Measurements from ENCODE around the gene LDAF1. TPM values are rescaled to one million over a fixed set of nuclear protein-coding genes. Genes with fewer than 3 reads are reported as not detected.

The LDAF1 gene
- total and polyA plus RNA-seq, 2 experiments from 2014 or later: 30.4 to 34.5 TPM

GRCh38 chr16:21197112-21197511 lies 38.6 kb downstream of the LDAF1 start:
- H3K9me3 ChIP-seq (ENCODE audit: low read depth): no peaks in the 10 kb centered on the region
- H2AFZ ChIP-seq: no peak overlapping the region
- 32 to 48% methylated on average over 1 of the region's 1 CpG for WGBS, 2 experiments (ENCODE audit: low coverage in 1 of 2, low lambda C conversion rate in 2 of 2, missing lambda C conversion rate in 2 of 2)
- peaks cover 9% of the 10 kb centered on the region; the same call in 1 of the 2 replicates for H3K4me1 ChIP-seq (ENCODE audit: insufficient read depth)
- H3K4me2 ChIP-seq (ENCODE audit: unreplicated experiment): no peak overlapping the region
- H3K9ac ChIP-seq: no peak overlapping the region
- no peaks in the 10 kb centered on the region for H3K9me2 ChIP-seq (ENCODE audit: insufficient read depth)
- in situ Hi-C loops (cut with MboI): loop anchor here (25.0 kb wide), 1 partner anchor 1115 kb away; no protein-coding TSS in a partner anchor
- H3K4me3 ChIP-seq: no peak overlapping the region
- no peaks in the 10 kb centered on the region for H3K79me2 ChIP-seq (ENCODE audit: insufficient read depth)
- TF ChIP-seq EZH2phosphoT487 (IDR thresholded peaks at IDR 0.05; ENCODE audit: insufficient read depth, low read depth) (no peak), EZH2 (IDR thresholded peaks at IDR 0.05; ENCODE audit: insufficient read depth, poor library complexity, severe bottlenecking) (no peak)
- DNase-seq: no peak
- H3K27ac ChIP-seq: no peak overlapping the region
- H3F3A ChIP-seq (ENCODE audit: insufficient read depth): peaks cover 17% of the 10 kb centered on the region
- H4K20me1 ChIP-seq (ENCODE audit: insufficient read depth): no peaks in the 10 kb centered on the region
- no peaks in the 10 kb centered on the region for H3K36me3 ChIP-seq (ENCODE audit: low read depth)
- peaks cover 44% of the 10 kb centered on the region for H3K27me3 ChIP-seq (replicated peaks; ENCODE audit: insufficient read depth)

DNA sequence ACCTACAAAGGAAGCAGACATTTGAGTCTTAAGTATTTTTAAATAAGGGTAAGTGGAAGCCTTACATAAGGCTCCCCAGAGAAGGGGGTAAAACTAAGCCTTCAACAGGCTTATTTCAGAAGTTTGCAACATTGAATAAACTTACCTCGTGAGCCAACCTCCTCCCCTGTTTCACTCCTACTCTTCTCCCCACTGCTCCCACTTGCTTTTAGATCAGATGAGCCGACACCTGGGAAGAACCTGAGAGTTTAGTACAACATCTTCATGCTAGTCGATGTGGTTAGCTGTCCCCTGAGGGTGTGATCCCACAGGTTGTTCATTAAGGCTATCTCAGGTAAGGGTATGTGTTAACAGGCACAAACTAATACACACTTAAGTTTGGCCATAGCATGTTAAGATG lies 39.1 kb downstream of the LDAF1 start:
- in situ Hi-C loops (cut with MboI): loop anchor here (25.0 kb wide), 1 partner anchor 1115 kb away; no protein-coding TSS in a partner anchor
- no peak for DNase-seq
- peaks cover 49% of the 10 kb centered on the region for H3K27me3 ChIP-seq (replicated peaks; ENCODE audit: insufficient read depth)
- no peaks in the 10 kb centered on the region for H3K36me3 ChIP-seq (ENCODE audit: low read depth)
- TF ChIP-seq EZH2phosphoT487 (IDR thresholded peaks at IDR 0.05; ENCODE audit: insufficient read depth, low read depth) (no peak), EZH2 (IDR thresholded peaks at IDR 0.05; ENCODE audit: insufficient read depth, poor library complexity, severe bottlenecking) (no peak)
- H3K4me3 ChIP-seq: no peak overlapping the region
- H3K9me2 ChIP-seq (ENCODE audit: insufficient read depth): no peaks in the 10 kb centered on the region
- H4K20me1 ChIP-seq (ENCODE audit: insufficient read depth): no peaks in the 10 kb centered on the region
- peaks cover 9% of the 10 kb centered on the region; the same call in 1 of the 2 replicates for H3K4me1 ChIP-seq (ENCODE audit: insufficient read depth)
- H3K9ac ChIP-seq: no peak overlapping the region
- H3K79me2 ChIP-seq (ENCODE audit: insufficient read depth): no peaks in the 10 kb centered on the region
- no peak overlapping the region for H3K27ac ChIP-seq
- peaks cover 17% of the 10 kb centered on the region for H3F3A ChIP-seq (ENCODE audit: insufficient read depth)
- WGBS, 2 experiments (ENCODE audit: low coverage in 1 of 2, low lambda C conversion rate in 2 of 2, missing lambda C conversion rate in 2 of 2): 43 to 50% methylated on average over 3 of the region's 3 CpGs
- no peak overlapping the region for H3K4me2 ChIP-seq (ENCODE audit: unreplicated experiment)
- no peak overlapping the region for H2AFZ ChIP-seq
- no peaks in the 10 kb centered on the region for H3K9me3 ChIP-seq (ENCODE audit: low read depth)

DNA sequence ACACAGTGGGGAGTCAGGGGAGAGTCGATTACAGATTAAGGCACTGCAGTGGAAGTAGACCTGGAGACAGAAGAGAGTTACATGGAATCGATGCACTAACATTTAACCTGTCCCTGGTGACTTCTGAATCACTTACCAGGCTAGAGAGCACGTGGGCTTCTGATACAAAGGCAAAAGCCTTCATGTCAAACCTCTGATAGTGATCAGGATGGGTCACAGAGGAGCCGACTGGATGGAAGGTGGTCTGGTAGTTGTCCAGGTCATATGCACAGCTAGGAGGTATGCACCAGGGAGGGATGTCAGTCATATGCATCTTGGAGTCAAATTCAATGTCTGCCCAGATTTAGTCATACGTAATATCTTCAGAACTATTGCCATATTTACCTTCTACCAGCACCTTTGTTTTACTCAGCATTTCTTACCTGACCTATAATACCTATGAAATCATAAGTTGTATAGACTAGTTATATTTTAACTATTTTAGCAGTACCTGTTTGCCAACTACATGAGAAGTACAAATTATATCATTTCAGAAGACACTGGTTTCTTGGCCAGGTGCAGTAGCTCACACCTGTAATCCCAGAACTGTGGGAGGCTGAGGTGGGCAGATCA lies 41.2 kb downstream of the LDAF1 start:
- TF ChIP-seq EZH2phosphoT487 (IDR thresholded peaks at IDR 0.05; ENCODE audit: insufficient read depth, low read depth) (no peak), EZH2 (IDR thresholded peaks at IDR 0.05; ENCODE audit: insufficient read depth, poor library complexity, severe bottlenecking) (no peak)
- Histone ChIP-seq H3K9me2 (ENCODE audit: insufficient read depth) (no peaks in the 10 kb centered on the region), H3K4me1 (ENCODE audit: insufficient read depth) (peaks cover 6% of the 10 kb centered on the region; the same call in 1 of the 2 replicates), H3K4me3 (no peak overlapping the region), H3F3A (ENCODE audit: insufficient read depth) (peaks cover 12% of the 10 kb centered on the region), H3K36me3 (ENCODE audit: low read depth) (no peaks in the 10 kb centered on the region), H3K27me3 (replicated peaks; ENCODE audit: insufficient read depth) (peaks cover 56% of the 10 kb centered on the region), H3K79me2 (ENCODE audit: insufficient read depth) (no peaks in the 10 kb centered on the region), H3K9ac (no peak overlapping the region), H4K20me1 (ENCODE audit: insufficient read depth) (no peaks in the 10 kb centered on the region), H3K9me3 (ENCODE audit: low read depth) (no peaks in the 10 kb centered on the region), H3K4me2 (ENCODE audit: unreplicated experiment) (no peak overlapping the region), H2AFZ (no peak overlapping the region), H3K27ac (no peak overlapping the region)
- 33 to 35% methylated on average over 5 of the region's 5 CpGs for WGBS, 2 experiments (ENCODE audit: low coverage in 1 of 2, low lambda C conversion rate in 2 of 2, missing lambda C conversion rate in 2 of 2)
- in situ Hi-C loops (cut with MboI): loop anchor here (25.0 kb wide), 1 partner anchor 1113 kb away; no protein-coding TSS in a partner anchor
- DNase-seq: no peak

DNA sequence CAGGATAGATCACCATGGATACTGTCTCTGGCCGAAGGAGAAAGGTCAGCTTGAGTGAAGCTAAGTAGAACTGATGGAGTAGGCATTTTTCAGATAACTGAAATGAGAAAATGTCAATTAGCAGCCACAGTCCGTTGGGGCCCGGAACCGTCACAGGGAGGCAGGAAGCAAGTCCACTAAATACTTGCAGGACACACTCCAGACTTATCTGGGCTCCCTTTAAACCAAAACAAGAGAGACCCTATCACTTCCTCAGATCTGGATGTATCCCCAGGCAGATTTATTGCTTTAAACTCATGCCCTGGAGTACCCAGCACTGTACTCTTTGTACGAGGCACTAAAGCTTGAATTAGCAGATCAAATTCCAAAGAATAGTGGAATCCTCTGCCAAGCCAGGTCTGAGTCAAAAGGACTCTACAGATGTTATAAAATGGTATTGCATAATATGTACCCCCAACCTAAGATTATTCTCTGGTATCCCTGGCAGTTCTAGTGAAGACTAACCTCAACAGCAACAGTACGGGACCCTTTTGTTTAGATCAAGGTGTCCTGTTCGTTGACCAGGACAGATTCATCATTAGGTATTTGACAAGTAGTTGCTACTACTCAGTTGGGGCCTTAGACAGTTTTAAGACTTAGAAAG lies 44.8 kb downstream of the LDAF1 start:
- H4K20me1 ChIP-seq (ENCODE audit: insufficient read depth): no peaks in the 10 kb centered on the region
- H3K9me2 ChIP-seq (ENCODE audit: insufficient read depth): no peaks in the 10 kb centered on the region
- no peak for DNase-seq
- no peaks in the 10 kb centered on the region for H3K4me1 ChIP-seq (ENCODE audit: insufficient read depth)
- H3K4me2 ChIP-seq (ENCODE audit: unreplicated experiment): no peak overlapping the region
- no peak overlapping the region for H3K4me3 ChIP-seq
- no peaks in the 10 kb centered on the region for H3K36me3 ChIP-seq (ENCODE audit: low read depth)
- peaks cover 52% of the 10 kb centered on the region for H3K27me3 ChIP-seq (replicated peaks; ENCODE audit: insufficient read depth)
- no peak overlapping the region for H3K9ac ChIP-seq
- no peaks in the 10 kb centered on the region for H3K9me3 ChIP-seq (ENCODE audit: low read depth)
- TF ChIP-seq EZH2phosphoT487 (IDR thresholded peaks at IDR 0.05; ENCODE audit: insufficient read depth, low read depth) (no peak), EZH2 (IDR thresholded peaks at IDR 0.05; ENCODE audit: insufficient read depth, poor library complexity, severe bottlenecking) (no peak)
- no peaks in the 10 kb centered on the region for H3K79me2 ChIP-seq (ENCODE audit: insufficient read depth)
- H3K27ac ChIP-seq: no peak overlapping the region
- no peaks in the 10 kb centered on the region for H3F3A ChIP-seq (ENCODE audit: insufficient read depth)
- WGBS, 2 experiments (ENCODE audit: low coverage in 1 of 2, low lambda C conversion rate in 2 of 2, missing lambda C conversion rate in 2 of 2): 76 to 78% methylated on average over 7 of the region's 7 CpGs
- no peak overlapping the region for H2AFZ ChIP-seq
- in situ Hi-C loops (cut with MboI): no loop called here

All from GM23248 (cell line).